GM12878 (cell line): ENCODE measurements around the gene DDIT4. TPM values are rescaled to one million over a fixed set of nuclear protein-coding genes. Genes with fewer than 3 reads are reported as not detected.

Source experiments
- ATF7 ChIP-seq: fragments of 450-650 bp; IDR thresholded peaks from 2 replicates; pipeline ENCODE4 v1.6.1; 2016; ENCODE audit warnings: low read depth, mild to moderate bottlenecking
- BMI1 ChIP-seq: fragments of 450-650 bp; IDR thresholded peaks from 2 replicates; pipeline ENCODE4 v1.6.1; 2016; ENCODE audit warnings: mild to moderate bottlenecking, moderate library complexity, borderline replicate concordance
- CBX3 ChIP-seq: fragments of 200-600 bp; sonication (generic); IDR thresholded peaks from 2 replicates; pipeline ENCODE4 v1.6.1; 2016; ENCODE audit warnings: low read depth, borderline replicate concordance
- CEBPB ChIP-seq, 2 experiments: fragments of 150-350 bp in 1 of 2; IDR thresholded peaks; 2 replicates each; pipeline ENCODE4 v1.6.1; 2012 to 2014; ENCODE audit warnings: low read depth in 2 of 2, low read length in 2 of 2, borderline replicate concordance in 1 of 2, inconsistent platforms in 1 of 2
- ETV6 ChIP-seq, 2 experiments: fragments of 450-650 bp in 1 of 2; IDR thresholded peaks in 1 of 2; conservative IDR thresholded peaks in 1 of 2; 2 replicates each; pipeline ENCODE4 v1.6.1; 2014; ENCODE audit warnings: antibody characterized with exemption in 1 of 2, borderline replicate concordance in 1 of 2, low read depth in 1 of 2, mild to moderate bottlenecking in 1 of 2, moderate library complexity in 1 of 2
- HDAC6 ChIP-seq: fragments of 200-600 bp; sonication (generic); IDR thresholded peaks from one replicate; pipeline ENCODE4 v1.8.0; 2017; ENCODE audit warnings: antibody characterized with exemption; ENCODE audit not compliant: unreplicated experiment
- IKZF1 ChIP-seq: fragments of 450-650 bp; conservative IDR thresholded peaks from 2 replicates; pipeline ENCODE4 v1.6.1; 2017; ENCODE audit warnings: antibody characterized with exemption, mild to moderate bottlenecking
- SPI1 ChIP-seq: IDR thresholded peaks from 2 replicates; pipeline ENCODE4 v1.6.1; 2011; ENCODE audit warnings: low read depth, mild to moderate bottlenecking, low read length, moderate library complexity, borderline replicate concordance; ENCODE audit not compliant: insufficient read depth
- SRF ChIP-seq, 2 experiments: IDR thresholded peaks; 2 replicates each; pipeline ENCODE4 v1.6.1; 2011; ENCODE audit warnings: low read depth in 2 of 2, low read length in 2 of 2, mild to moderate bottlenecking in 1 of 2, moderate library complexity in 1 of 2
- SUZ12 ChIP-seq: fragments of 200-600 bp; sonication (generic); IDR thresholded peaks from one replicate; pipeline ENCODE4 v1.6.1; 2018; ENCODE audit warnings: antibody characterized with exemption, mild to moderate bottlenecking; ENCODE audit not compliant: unreplicated experiment
- TCF7 ChIP-seq: IDR thresholded peaks from 2 replicates; pipeline ENCODE4 v1.6.1; 2014; ENCODE audit warnings: antibody characterized with exemption, borderline replicate concordance
- ZBED1 ChIP-seq: IDR thresholded peaks from 2 replicates; pipeline ENCODE4 v1.6.1; 2016; ENCODE audit warnings: borderline replicate concordance
- ZBTB4 ChIP-seq: fragments of 450-650 bp; formaldehyde crosslinking; IDR thresholded peaks from 2 replicates; pipeline ENCODE4 v1.4.0; 2022; ENCODE audit warnings: mild to moderate bottlenecking, moderate library complexity
- ZNF687 ChIP-seq: fragments of 450-650 bp; IDR thresholded peaks from 2 replicates; pipeline ENCODE4 v1.6.1; 2017; ENCODE audit warnings: mild to moderate bottlenecking, moderate library complexity
- ZSCAN29 ChIP-seq: fragments of 450-650 bp; IDR thresholded peaks from 2 replicates; pipeline ENCODE4 v1.6.1; 2017; ENCODE audit warnings: mild to moderate bottlenecking, moderate library complexity
- polyA plus RNA-seq, 11 experiments: library from polyadenylated mRNA; depleted of rRNA in 4 of 11; unstranded in 6 of 11; stranded (reverse) in 5 of 11; fragments of >200 nt; fragmentation: Nextera tagmentation in 4 of 11; fragmentation: Illumina TruSeq in 1 of 11; extraction: Ambion mirVana in 4 of 11; extraction: Trizol in 1 of 11; gene quantifications; 1 replicate in 1 of 11; 2 replicates in 10 of 11; pipeline versions ENCODE4 v1.2.1 to v1.2.3, GENCODE V29; 2011 to 2016; ENCODE audit warnings: inconsistent platforms in 2 of 11, missing spikeins in 2 of 11, low read depth in 1 of 11
- total RNA-seq, 4 experiments: library from RNA; depleted of rRNA in 3 of 4; stranded (reverse); fragments of >200 nt in 3 of 4; fragmentation: Illumina TruSeq in 1 of 4; extraction: Trizol in 1 of 4; gene quantifications; 2 replicates each; pipeline versions ENCODE4 v1.2.1 to v1.2.3, GENCODE V29; 2013 to 2021
- TF ChIP-seq, protein P1 (sequence below): IDR thresholded peaks from 2 replicates; pipeline ENCODE4 v1.6.1; 2011; ENCODE audit warnings: mild to moderate bottlenecking, low read depth, low read length, moderate library complexity; ENCODE audit not compliant: insufficient replicate concordance
- TF ChIP-seq, protein P2 (sequence below): fragments of 450-650 bp; IDR thresholded peaks from 2 replicates; pipeline ENCODE4 v1.6.1; 2017; ENCODE audit warnings: mild to moderate bottlenecking

DDIT4 gene
- total and polyA plus RNA-seq, 10 of the 15 experiments (the other 5 are each of a cell fraction or from before 2014, with no cell fraction given): 2.1 to 277 (median 183) TPM

DNA sequence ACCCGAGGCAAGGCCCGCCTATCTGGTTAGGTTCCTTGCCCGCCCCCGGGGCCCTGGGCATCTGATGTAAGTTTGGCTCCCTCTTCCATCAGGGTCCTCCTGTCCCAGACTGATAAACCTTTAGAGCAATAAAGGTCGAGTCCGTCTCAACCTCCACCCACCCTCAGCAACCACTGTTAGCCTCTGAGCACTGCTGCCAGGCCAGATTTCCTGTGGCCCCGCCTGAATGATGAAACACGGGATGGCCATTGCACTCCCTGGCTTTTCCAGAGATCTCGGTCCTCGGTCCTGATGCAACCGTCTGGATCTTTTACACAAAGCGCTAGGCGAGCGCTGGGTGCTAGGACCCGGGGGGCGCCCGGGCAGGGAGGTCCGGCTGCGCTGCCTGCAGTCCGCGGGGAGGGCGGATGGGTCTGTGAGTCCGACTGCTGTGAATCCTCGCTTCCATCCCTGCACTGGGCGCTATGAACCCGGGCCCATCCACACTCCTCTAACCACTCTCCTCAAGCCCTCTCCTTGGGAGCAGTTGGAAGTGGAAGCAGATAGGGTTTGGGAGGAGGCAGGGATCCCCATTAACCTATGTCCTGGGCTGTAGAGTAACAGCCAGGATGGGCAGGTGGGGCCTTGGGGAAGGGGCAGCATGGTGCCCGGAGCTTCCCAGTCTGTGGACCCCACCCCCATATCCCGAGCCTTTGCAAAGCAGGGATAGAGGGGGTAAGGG lies 875 bp upstream of the DDIT4 start (continued):
- TF ChIP-seq ZNF687 (peak; percentile 31; the same call in 1 of the 2 replicates), IKZF1 (peak; percentile 83), SPI1 (no peak), SRF (IDR thresholded peaks at IDR 0.05; ENCODE audit: low read depth in 2 of 2, low read length in 2 of 2) (no peak), HDAC6 (no peak), ZSCAN29 (no peak), BMI1 (0 out of 2 replicates have a peak, but pooled peaks have one; percentile 24), CEBPB (IDR thresholded peaks at IDR 0.05; ENCODE audit: borderline replicate concordance in 1 of 2, low read depth in 2 of 2, low read length in 2 of 2) (peak in 1 of 2 experiments; percentile 32; a peak in 1 of 4 replicates), ZBTB4 (no peak), CBX3 (no peak), ZBED1 (peak; percentile 54; the same call in 1 of the 2 replicates), TCF7 (no peak), ETV6 (conservative IDR thresholded peaks at IDR 0.05 in 1 of 2, IDR thresholded peaks at IDR 0.05 in 1 of 2; ENCODE audit: borderline replicate concordance in 1 of 2, low read depth in 1 of 2) (peak in 1 of 2 experiments; percentile 28; a peak in 1 of 4 replicates), SUZ12 (no peak), ATF7 (no peak)
- TF ChIP-seq, protein P1, sequence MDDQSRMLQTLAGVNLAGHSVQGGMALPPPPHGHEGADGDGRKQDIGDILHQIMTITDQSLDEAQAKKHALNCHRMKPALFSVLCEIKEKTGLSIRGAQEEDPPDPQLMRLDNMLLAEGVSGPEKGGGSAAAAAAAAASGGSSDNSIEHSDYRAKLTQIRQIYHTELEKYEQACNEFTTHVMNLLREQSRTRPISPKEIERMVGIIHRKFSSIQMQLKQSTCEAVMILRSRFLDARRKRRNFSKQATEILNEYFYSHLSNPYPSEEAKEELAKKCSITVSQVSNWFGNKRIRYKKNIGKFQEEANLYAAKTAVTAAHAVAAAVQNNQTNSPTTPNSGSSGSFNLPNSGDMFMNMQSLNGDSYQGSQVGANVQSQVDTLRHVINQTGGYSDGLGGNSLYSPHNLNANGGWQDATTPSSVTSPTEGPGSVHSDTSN: peak; percentile 30
- TF ChIP-seq, protein P2, sequence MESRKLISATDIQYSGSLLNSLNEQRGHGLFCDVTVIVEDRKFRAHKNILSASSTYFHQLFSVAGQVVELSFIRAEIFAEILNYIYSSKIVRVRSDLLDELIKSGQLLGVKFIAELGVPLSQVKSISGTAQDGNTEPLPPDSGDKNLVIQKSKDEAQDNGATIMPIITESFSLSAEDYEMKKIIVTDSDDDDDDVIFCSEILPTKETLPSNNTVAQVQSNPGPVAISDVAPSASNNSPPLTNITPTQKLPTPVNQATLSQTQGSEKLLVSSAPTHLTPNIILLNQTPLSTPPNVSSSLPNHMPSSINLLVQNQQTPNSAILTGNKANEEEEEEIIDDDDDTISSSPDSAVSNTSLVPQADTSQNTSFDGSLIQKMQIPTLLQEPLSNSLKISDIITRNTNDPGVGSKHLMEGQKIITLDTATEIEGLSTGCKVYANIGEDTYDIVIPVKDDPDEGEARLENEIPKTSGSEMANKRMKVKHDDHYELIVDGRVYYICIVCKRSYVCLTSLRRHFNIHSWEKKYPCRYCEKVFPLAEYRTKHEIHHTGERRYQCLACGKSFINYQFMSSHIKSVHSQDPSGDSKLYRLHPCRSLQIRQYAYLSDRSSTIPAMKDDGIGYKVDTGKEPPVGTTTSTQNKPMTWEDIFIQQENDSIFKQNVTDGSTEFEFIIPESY: no peak
